DOHH2 (cell line): ENCODE measurements around the gene COX7A2.

Experiments used
- CTCF ChIP-seq: fragments of 200-600 bp; sonication (generic); IDR thresholded peaks from one replicate; pipeline ENCODE4 v1.5.1; 2014; ENCODE audit warnings: antibody characterized with exemption, mild to moderate bottlenecking, low read depth, low read length; ENCODE audit not compliant: poor library complexity, severe bottlenecking
- EZH2phosphoT487 ChIP-seq: fragments of 200-600 bp; sonication (generic); IDR thresholded peaks from 2 replicates; pipeline ENCODE4 v1.6.1; 2017; ENCODE audit warnings: borderline replicate concordance, mild to moderate bottlenecking, antibody characterized with exemption, low read length, moderate library complexity, mixed read lengths

- no peak for TF ChIP-seq CTCF
- TF ChIP-seq EZH2phosphoT487 = no peak
Observed at GRCh38 chr6:75261299-75261698, 17.7 kb upstream of the COX7A2 start.
